Activated naive CD8-positive, alpha-beta T cell (primary cell): ENCODE data around the gene PCDHA7.
"Not testable (repeated sequence)": the region's sequence is repeated elsewhere in the genome, so short reads cannot be mapped to it uniquely, and the experiment has no call there.

Experiments used
- H3K27ac Mint-ChIP-seq: one replicate; pipeline ENCODE4 v1.8.0; 2021; ENCODE audit warnings: mixed read lengths
- H3K27me3 Mint-ChIP-seq: one replicate; pipeline ENCODE4 v1.8.0; 2021; ENCODE audit warnings: mixed read lengths
- H3K36me3 Mint-ChIP-seq: one replicate; pipeline ENCODE4 v1.8.0; 2021; ENCODE audit warnings: mixed read lengths
- H3K4me1 Mint-ChIP-seq: one replicate; pipeline ENCODE4 v1.8.0; 2021; ENCODE audit warnings: low read depth, mixed read lengths
- H3K4me3 Mint-ChIP-seq: one replicate; pipeline ENCODE4 v1.8.0; 2021; ENCODE audit warnings: mild to moderate bottlenecking, mixed read lengths
- H3K9me3 Mint-ChIP-seq: one replicate; pipeline ENCODE4 v1.8.0; 2021; ENCODE audit warnings: low read depth, mixed read lengths

Gene PCDHA7

DNA sequence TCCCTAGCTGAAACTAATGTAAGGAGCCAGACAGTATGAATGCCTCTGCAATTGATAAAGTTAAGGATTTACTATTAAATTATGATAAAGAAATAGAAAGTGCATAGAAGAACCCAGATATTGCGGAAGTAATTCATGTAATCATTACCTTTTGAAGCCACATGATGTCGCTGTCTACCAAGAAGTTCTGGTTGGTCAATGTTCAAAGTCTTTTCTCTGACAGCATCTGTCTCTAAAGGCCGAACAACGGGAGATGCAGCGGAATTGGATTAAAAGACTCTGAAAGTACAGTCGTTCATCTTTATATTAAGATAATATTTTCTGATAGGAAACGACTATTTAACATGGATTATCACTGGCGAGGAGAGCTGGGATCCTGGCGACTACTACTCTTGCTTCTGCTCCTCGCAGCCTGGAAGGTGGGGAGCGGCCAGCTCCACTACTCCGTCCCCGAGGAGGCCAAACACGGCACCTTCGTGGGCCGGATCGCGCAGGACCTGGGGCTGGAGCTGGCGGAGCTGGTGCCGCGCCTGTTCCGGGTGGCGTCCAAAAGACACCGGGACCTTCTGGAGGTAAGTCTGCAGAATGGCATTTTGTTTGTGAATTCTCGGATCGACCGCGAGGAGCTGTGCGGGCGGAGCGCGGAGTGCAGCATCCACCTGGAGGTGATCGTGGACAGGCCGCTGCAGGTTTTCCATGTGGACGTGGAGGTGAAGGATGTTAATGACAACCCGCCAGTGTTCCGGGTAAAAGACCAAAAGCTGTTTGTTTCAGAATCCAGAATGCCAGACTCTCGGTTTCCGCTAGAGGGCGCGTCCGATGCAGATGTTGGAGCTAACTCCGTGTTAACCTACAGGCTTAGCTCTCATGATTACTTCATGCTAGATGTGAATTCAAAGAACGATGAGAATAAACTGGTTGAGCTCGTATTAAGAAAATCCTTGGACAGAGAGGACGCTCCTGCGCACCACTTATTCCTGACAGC is 7.2 kb downstream of the PCDHA7 start, which contains the start of gene PCDHA8:
PCDHA8 (plus strand) TSS at position 210 of the 985 bp plus-strand sequence; CDS start at position 345, 135 bp downstream.
- Mint-ChIP-seq H3K27ac (no peak within 1 kb of the TSS), H3K9me3 (peaks cover 3% of the 10 kb centered on the region), H3K4me1 (no peaks in the 10 kb centered on the region), H3K27me3 (peaks cover 18% of the 10 kb centered on the region), H3K4me3 (no peak within 1 kb of the TSS), H3K36me3 (peaks cover 10% of the 10 kb centered on the region)

DNA sequence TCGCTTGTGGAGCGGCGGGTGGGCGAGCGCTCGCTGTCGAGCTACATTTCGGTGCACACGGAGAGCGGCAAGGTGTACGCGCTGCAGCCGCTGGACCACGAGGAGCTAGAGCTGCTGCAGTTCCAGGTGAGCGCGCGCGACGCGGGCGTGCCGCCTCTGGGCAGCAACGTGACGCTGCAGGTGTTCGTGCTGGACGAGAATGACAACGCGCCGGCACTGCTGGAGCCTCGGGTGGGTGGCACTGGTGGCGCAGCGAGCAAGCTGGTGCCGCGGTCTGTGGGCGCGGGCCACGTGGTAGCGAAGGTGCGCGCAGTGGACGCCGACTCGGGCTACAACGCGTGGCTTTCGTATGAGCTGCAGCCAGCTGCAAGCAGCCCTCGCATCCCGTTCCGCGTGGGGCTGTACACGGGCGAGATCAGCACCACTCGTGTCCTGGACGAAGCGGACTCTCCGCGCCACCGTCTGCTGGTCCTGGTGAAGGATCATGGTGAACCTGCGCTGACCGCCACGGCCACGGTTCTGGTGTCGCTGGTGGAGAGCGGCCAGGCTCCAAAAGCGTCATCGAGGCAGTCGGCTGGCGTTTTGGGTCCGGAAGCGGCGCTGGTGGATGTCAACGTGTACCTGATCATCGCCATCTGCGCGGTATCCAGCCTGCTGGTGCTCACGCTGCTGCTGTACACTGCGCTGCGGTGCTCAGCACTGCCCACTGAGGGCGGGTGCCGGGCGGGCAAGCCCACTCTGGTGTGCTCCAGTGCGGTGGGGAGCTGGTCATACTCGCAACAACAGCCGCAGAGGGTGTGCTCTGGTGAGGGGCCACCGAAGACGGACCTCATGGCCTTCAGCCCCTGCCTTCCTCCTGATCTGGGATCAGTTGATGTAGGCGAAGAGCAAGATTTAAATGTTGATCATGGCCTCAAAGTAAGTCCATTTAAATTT is 9.0 kb downstream of the PCDHA7 start:
- Mint-ChIP-seq H3K4me3 (no peak overlapping the region), H3K9me3 (peaks cover 14% of the 10 kb centered on the region), H3K27me3 (peaks cover 31% of the 10 kb centered on the region), H3K27ac (no peak overlapping the region), H3K36me3 (peaks cover 20% of the 10 kb centered on the region), H3K4me1 (no peaks in the 10 kb centered on the region)

DNA sequence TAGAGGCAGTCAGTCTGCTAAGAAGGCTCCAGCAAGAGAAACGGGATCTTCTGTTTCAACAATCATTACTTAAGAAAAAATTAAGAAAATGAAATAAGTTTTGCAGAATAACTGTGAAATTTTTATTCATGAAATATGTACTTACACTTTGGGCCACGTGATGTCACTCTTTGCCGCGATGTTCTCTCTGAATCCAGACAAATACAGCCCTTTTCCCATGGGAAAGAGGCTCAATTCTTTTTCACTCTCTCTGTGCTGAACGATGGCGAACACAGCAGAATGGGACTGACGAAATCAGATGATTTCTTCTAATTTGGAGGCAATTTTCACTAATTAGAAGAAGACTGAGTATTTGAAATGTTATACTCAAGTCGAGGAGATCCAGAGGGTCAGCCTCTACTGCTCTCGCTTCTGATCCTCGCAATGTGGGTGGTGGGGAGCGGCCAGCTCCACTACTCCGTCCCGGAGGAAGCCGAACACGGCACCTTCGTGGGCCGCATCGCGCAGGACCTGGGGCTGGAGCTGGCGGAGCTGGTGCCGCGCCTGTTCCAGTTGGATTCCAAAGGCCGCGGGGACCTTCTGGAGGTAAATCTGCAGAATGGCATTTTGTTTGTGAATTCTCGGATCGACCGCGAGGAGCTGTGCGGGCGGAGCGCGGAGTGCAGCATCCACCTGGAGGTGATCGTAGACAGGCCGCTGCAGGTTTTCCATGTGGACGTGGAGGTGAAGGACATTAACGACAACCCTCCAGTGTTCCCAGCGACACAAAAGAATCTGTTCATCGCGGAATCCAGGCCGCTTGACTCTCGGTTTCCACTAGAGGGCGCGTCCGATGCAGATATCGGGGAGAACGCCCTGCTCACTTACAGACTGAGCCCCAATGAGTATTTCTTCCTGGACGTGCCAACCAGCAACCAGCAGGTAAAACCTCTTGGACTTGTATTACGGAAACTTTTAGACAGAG is 14.4 kb downstream of the PCDHA7 start, which contains the start of gene PCDHA9:
PCDHA9 (plus strand) TSS at position 244 of the 964 bp plus-strand sequence; CDS start at position 358, 114 bp downstream.
- not testable (repeated sequence) for H3K27ac Mint-ChIP-seq, H3K4me1 Mint-ChIP-seq, H3K4me3 Mint-ChIP-seq, H3K36me3 Mint-ChIP-seq
- Mint-ChIP-seq H3K9me3 (peaks cover 15% of the 10 kb centered on the region), H3K27me3 (peaks cover 27% of the 10 kb centered on the region)

DNA sequence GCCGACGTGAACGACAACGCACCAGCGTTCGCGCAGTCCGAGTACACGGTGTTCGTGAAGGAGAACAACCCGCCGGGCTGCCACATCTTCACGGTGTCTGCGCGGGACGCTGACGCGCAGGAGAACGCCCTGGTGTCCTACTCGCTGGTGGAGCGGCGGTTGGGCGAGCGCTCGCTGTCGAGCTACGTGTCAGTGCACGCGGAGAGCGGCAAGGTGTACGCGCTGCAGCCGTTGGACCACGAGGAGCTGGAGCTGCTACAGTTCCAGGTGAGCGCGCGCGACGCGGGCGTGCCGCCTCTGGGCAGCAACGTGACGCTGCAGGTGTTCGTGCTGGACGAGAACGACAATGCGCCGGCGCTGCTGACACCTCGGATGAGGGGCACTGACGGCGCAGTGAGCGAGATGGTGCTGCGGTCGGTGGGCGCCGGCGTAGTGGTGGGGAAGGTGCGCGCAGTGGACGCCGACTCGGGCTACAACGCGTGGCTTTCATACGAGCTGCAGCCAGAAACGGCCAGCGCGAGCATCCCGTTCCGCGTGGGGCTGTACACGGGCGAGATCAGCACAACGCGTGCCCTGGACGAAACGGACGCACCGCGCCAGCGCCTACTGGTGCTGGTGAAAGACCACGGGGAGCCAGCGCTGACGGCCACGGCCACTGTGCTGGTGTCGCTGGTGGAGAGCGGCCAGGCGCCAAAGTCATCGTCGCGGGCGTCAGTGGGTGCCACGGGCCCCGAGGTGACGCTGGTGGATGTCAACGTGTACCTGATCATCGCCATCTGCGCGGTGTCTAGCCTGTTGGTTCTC is 16.0 kb downstream of the PCDHA7 start:
- not testable (repeated sequence) for H3K27ac Mint-ChIP-seq, H3K36me3 Mint-ChIP-seq, H3K4me1 Mint-ChIP-seq, H3K4me3 Mint-ChIP-seq
- H3K9me3 Mint-ChIP-seq, result peaks cover 18% of the 10 kb centered on the region
- H3K27me3 Mint-ChIP-seq, result peaks cover 32% of the 10 kb centered on the region

DNA sequence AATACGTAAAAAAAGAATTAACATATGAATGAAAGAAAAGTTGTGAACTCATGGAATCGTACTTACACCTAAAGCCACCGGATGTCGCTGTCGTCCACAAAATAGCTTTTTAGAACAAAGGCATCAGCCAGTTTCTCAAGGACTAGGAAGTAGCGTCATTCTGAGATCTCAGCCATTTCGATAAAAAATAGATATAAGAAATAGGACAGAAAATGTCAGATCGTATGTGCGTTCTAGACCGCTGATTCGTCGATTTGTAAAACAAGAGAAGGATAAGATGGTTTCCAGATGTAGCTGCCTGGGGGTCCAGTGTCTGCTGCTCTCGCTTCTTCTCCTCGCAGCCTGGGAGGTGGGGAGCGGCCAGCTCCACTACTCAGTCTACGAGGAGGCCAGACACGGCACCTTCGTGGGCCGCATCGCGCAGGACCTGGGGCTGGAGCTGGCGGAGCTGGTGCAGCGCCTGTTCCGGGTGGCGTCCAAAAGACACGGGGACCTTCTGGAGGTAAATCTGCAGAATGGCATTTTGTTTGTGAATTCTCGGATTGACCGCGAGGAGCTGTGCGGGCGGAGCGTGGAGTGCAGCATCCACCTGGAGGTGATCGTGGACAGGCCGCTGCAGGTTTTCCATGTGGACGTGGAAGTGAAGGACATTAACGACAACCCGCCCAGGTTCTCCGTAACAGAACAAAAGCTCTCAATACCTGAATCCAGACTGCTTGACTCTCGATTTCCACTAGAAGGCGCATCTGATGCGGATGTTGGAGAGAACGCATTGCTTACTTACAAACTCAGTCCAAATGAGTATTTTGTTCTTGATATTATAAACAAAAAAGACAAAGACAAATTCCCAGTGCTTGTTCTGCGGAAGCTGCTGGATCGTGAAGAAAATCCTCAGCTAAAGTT is 22.0 kb downstream of the PCDHA7 start, which contains the start of gene PCDHA10:
PCDHA10 (plus strand) TSS at position 126 of the 903 bp plus-strand sequence; CDS start at position 278, 152 bp downstream.
- Mint-ChIP-seq H3K9me3 (peaks cover 18% of the 10 kb centered on the region), H3K27ac (no peak within 1 kb of the TSS), H3K4me3 (no peak within 1 kb of the TSS), H3K4me1 (no peaks in the 10 kb centered on the region), H3K36me3 (peaks cover 2% of the 10 kb centered on the region), H3K27me3 (peaks cover 25% of the 10 kb centered on the region)

DNA sequence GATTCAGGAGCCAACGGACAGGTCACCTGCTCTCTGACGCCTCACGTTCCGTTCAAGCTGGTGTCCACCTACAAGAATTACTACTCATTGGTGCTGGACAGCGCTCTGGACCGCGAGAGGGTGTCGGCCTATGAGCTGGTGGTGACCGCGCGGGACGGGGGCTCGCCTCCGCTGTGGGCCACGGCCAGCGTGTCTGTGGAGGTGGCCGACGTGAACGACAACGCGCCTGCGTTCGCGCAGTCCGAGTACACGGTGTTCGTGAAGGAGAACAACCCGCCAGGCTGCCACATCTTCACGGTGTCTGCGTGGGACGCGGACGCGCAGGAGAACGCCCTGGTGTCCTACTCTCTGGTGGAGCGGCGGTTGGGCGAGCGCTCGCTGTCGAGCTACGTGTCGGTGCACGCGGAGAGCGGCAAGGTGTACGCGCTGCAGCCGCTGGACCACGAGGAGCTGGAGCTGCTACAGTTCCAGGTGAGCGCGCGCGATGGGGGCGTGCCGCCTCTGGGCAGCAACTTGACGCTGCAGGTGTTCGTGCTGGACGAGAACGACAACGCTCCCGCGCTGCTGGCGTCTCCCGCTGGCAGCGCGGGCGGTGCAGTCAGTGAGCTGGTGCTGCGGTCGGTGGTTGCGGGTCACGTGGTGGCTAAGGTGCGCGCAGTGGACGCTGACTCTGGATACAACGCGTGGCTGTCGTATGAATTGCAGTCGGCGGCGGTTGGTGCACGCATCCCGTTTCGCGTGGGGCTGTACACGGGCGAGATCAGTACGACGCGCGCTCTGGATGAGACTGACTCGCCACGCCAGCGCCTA is 23.3 kb downstream of the PCDHA7 start:
- peaks cover 8% of the 10 kb centered on the region for H3K36me3 Mint-ChIP-seq
- H3K27ac Mint-ChIP-seq, result no peak overlapping the region
- peaks cover 22% of the 10 kb centered on the region for H3K9me3 Mint-ChIP-seq
- H3K27me3 Mint-ChIP-seq, result peaks cover 31% of the 10 kb centered on the region
- H3K4me3 Mint-ChIP-seq, result no peak overlapping the region
- H3K4me1 Mint-ChIP-seq, result no peaks in the 10 kb centered on the region

DNA sequence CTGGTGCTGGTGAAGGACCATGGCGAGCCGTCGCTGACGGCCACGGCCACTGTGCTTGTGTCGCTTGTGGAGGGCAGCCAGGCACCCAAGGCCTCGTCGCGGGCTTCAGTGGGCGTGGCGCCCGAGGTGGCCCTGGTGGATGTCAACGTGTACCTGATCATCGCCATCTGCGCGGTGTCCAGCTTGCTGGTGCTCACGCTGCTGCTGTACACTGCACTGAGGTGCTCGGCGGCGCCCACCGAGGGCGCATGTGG is 23.8 kb downstream of the PCDHA7 start:
- peaks cover 29% of the 10 kb centered on the region for H3K27me3 Mint-ChIP-seq
- H3K4me3 Mint-ChIP-seq, result no peak overlapping the region
- H3K9me3 Mint-ChIP-seq, result peaks cover 22% of the 10 kb centered on the region
- no peak overlapping the region for H3K27ac Mint-ChIP-seq
- peaks cover 8% of the 10 kb centered on the region for H3K36me3 Mint-ChIP-seq
- H3K4me1 Mint-ChIP-seq, result no peaks in the 10 kb centered on the region

DNA sequence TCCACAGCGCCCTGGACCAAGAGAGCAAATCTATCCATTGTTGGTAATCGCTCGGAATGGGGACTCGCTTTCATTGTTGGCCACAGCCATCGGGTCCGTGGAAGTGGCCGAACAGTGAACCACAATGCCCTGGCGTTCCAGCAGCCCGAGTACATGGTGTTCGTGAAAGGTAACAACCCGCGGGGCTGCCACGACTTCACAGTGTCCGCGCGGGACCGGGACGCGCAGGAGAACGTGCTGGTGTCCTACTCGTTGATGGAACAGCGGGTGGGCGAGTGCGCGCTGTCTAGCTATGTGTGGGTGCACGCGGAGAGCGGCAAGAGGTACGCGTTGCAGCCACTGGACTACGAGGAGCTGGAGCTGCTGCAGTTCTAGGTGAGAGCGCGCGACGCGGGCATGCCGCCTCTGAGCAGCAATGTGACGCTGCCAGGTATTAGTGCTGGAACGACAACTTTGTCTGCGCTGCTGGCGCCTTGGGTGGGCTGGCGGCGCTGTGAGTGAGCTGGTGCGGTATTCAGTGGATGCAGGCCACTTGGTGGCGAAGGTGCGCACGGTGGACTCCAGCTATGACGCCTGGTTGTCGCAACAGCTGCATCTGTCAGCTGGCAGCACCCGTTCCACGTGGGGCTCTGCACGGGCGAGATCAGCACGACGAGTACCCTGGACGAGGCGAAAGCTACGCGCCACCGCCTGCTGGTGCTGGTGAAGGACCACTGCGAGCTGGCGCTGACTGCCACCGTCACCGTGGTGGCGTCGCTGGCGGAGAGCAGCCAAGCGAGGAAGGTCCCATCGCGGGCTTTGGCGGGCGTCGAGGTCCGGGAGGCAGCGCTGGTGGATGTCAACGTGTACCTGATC is 28.6 kb downstream of the PCDHA7 start:
- Mint-ChIP-seq H3K27ac (no peak overlapping the region), H3K9me3 (peaks cover 4% of the 10 kb centered on the region), H3K36me3 (peaks cover 6% of the 10 kb centered on the region), H3K27me3 (peaks cover 21% of the 10 kb centered on the region), H3K4me1 (no peaks in the 10 kb centered on the region), H3K4me3 (no peak overlapping the region)

DNA sequence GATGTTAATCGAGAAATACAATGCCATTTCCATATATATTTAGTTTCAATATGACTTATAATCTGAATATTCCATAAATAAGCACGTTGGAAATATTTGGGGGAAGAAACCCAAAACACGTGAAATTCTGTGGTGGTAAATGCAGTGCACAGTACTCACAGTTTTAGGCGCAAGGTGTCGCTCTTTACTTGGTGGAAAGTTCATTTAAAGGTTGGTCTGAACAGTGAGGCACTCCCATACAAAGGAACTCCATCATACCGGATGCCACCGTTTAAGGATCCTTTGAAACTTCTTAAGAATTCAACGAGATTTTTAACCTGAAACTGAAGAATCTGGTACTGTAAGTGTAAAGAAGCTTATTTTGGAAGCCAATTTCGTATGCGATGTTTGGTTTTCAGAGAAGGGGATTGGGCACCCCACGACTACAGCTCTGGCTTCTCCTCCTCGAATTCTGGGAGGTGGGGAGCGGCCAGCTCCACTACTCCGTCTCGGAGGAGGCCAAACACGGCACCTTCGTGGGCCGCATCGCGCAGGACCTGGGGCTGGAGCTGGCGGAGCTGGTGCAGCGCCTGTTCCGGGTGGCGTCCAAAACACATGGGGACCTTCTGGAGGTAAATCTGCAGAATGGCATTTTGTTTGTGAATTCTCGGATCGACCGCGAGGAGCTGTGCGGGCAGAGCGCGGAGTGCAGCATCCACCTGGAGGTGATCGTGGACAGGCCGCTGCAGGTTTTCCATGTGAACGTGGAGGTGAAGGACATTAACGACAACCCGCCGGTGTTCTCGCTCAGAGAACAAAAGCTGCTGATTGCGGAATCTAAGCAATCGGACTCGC is 34.9 kb downstream of the PCDHA7 start, which contains the start of gene PCDHA11:
PCDHA11 (plus strand) TSS at position 237 of the 834 bp plus-strand sequence; CDS start at position 384, 147 bp downstream.
- H3K4me3 Mint-ChIP-seq, result no peak within 1 kb of the TSS
- peaks cover 13% of the 10 kb centered on the region for H3K9me3 Mint-ChIP-seq
- peaks cover 12% of the 10 kb centered on the region for H3K36me3 Mint-ChIP-seq
- no peak within 1 kb of the TSS for H3K27ac Mint-ChIP-seq
- H3K27me3 Mint-ChIP-seq, result peaks cover 25% of the 10 kb centered on the region
- H3K4me1 Mint-ChIP-seq, result no peaks in the 10 kb centered on the region

DNA sequence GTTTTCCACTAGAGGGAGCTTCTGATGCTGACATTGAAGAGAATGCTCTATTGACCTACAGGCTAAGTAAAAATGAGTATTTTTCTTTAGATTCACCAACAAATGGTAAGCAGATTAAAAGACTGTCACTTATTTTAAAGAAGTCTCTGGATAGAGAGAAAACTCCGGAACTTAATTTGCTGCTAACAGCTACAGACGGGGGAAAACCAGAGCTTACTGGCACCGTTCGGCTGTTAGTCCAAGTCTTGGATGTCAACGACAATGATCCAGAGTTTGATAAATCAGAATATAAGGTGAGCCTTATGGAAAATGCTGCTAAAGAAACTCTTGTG is 35.5 kb downstream of the PCDHA7 start:
- Mint-ChIP-seq H3K4me1 (no peaks in the 10 kb centered on the region), H3K27ac (no peak overlapping the region), H3K9me3 (peaks cover 18% of the 10 kb centered on the region), H3K4me3 (no peak overlapping the region), H3K36me3 (peaks cover 17% of the 10 kb centered on the region), H3K27me3 (peaks cover 31% of the 10 kb centered on the region)
